NCI-H1694 treated with DMSO at 0.1 percent for 48 hours (cell line): Measurements from ENCODE around the gene ATP2C2.
"Not testable (repeated sequence)": the region's sequence is repeated elsewhere in the genome, so short reads cannot be mapped to it uniquely, and the experiment has no call there.

ENCODE experiments used
- DNase-seq: peaks from one replicate; lab custom pipeline; 2025; lab: John Stamatoyannopoulos, UW

The ATP2C2 gene

DNA sequence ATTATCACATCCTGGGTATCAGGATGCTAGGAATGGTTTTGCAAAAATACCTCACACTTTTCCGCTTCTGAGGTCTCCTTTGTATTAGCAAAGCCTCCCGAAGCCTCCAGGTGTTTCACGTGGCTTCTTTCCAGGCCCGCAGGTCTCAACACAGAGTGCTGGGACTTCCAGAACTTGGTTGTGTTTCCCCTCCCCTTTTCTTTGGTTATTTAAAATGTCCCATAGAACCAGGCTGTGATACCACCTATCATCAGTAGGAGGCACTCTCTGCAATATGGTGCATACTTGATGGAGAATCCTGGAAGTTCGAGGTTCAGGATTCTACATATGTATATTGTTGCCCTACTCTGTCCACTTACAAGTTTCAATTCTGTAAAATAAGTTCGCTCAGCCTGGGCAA is 28.8 kb downstream of the ATP2C2 start:
- no peak for DNase-seq

DNA sequence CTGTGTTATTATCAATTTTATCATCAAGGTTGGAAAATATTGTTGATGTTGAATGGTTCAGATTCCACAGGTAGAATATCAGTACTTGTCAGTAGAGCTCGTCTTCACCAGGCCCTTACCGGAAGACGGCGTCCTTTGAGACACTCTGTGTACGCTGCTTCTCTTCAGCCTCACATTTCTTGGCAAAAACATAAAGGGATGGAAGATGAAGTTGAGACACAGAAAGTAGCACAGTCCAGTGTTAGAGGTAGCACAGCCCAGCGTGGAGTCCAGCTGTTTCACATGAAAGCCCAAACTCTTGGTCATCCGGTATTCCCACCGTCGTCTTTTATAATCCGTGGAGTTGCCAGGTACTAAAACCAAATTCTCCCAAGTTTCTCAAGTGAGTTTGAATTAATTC is 30.4 kb downstream of the ATP2C2 start:
- no peak for DNase-seq

GRCh38 chr16:84399912-84400311 is 31.6 kb downstream of the ATP2C2 start:
- DNase-seq: not testable (repeated sequence)

DNA sequence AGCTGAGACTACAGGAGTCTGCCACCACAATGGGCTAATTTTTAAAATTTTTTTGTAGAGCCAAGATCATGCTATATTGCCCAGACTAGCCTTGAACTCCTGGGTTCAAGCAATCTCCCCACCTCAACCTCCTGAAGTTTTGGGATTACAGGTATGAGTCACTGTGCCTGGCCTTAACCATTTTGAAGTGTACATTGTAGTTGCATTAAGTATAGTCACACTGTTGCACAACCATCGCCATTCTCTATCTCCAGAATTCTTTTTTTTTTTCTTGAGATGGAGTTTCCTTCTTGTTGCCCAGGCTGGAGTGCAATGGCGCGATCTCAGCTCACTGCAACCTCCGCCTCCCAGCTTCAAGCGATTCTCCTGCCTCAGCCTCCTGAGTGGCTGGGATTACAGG is 35.1 kb downstream of the ATP2C2 start:
- not testable (repeated sequence) for DNase-seq

- no peak for DNase-seq
Measured at GRCh38 chr16:84404324-84404723, 36.0 kb downstream of the ATP2C2 start.

DNA sequence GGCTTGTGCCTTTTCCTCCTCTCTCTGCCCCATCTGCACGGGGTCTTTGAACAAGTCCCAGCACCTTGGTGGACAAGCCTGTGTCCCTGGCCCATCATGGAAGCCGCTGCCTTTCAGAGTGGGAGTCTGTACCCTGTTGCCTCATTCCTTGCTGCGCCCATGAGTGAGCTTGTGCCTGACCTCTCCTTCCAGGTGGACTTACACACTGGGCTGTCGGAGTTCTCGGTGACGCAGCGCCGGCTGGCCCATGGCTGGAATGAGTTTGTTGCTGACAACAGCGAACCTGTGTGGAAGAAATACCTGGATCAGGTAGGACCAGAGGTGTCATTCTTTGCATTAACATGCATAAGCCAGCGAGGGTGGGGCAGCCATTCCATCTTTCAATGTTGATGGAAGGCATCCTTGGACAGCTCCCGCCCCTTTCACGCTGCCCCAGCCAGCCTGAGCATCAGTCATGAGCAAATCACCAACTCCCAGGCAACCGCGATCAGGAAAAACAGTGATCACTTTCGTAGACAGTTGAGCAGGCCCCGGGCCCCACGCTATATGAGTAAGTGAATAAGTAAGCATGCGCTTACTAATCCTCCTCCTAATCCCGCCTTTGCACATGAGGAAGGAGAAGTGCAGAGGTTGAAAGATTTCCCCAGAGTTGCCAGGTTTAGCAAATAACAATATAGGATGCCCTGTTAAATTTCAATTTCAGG is 36.8 kb downstream of the ATP2C2 start:
- no peak for DNase-seq

DNA sequence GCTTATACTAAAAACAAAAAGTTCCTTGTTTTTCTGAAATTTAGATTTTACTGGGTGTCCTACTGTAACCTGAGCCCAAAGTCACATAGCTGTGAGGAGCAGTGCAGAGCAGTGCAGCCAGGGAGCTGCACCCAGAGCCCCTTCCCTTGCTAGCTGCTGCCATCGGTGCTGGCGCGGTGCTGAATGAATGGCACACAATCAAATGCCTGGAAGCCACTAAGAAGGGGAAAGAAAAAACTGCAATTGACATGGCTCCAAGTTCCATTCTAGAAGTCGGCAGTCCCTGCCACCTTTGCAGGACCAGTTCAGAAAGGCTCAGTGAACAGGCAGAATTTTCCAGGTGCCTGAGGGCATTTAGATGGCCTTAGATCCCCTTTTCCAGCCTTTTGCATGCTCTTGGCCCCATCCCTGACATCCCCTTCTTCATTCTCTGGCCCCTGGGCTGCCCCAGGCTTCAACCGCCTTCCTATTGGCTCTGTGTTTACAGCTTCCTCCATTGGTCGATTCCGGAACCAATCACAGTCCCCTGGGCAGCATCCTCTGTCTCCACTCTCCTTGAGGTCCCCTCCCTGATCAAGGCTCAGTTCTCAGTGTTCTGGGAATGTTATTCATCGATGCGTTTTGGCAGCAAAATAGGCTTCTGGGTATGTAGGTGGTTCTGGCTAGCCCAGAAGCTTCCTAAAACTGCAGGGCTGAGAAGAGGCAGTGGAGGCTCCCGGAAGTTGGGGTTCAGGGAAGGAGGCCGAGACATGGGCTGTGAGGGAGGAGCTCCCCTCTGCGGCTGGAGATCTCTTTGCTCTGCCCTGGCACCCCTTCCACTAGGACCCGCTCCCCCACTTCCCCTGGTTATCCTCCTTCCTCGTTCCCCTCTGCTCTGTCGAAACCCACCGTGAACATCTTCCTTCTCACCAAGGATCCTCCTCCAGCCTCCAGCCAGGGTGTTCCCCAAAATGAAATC is 37.9 kb downstream of the ATP2C2 start:
- DNase-seq: no peak

DNA sequence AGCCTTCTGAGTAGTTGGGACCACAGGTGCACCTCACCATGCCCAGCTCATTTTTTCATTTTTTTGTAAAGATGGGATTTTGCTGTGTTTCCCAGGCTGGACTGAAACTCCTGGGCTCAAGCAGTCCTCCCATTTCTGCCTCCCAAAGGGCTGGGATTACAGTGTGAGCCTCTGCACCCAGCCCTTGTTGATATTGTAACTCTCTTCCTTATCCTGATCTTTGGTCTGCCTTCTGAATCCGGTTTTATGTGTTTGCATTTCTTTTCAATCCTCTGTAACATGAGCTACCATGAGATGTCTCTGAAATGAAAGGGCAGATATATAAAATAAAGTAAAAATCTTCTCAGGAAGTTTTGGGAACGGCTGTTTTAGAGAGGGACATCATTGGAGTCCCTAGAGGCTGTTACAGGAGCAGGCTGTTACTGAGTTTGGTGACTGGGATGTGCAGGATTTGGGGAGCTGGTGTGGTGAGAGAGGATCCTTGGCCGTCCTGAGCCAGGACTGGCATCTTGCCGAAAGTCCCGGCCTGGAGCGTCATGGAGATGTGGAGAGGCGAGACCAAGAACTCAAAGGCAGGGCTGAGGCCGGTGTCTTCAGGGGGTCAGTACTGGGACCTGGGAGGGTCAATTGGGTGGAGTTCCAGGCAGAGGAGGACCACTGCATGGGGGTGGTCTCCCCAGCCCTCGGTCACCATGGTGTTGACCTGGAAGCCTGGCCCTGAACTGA is 39.4 kb downstream of the ATP2C2 start:
- no peak for DNase-seq

DNA sequence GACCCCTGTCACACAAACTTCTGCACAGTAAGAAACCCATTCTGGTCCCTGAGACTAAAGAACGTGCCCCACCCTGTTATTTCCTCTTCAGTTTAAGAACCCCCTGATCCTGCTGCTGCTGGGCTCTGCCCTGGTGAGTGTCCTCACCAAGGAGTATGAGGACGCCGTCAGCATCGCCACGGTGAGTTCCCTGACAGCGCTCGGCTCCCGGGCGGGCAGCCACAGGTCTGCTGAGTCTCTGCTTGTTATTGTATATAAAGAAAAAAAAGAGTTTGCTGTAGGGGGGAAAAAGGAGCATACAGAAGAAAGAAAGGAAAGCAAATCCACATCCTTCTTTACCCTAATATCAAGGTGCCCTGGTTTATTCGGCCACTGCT is 40.0 kb downstream of the ATP2C2 start:
- DNase-seq: no peak

DNA sequence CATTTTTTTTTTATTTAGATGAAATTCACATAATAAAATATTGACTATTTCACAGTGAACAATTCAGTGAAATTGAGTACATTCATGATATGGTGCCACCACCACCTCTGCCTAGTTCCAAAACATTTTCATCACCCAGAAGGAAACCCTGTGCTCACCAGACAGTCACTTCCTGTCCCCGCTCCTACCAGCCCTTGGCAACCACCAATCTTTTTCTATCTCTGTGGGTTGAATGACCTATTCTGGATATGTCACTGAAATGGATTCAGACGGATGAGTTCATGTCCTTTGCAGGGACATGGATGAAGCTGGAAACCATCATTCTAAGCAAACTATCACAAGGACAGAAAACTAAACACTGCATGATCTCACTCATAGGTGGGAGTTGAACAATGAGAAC is 40.5 kb downstream of the ATP2C2 start:
- DNase-seq: no peak

- DNase-seq: no peak
Measured at GRCh38 chr16:84410361-84411138, 42.2 kb downstream of the ATP2C2 start.

GRCh38 chr16:84411768-84412167 is 43.4 kb downstream of the ATP2C2 start:
- no peak for DNase-seq

GRCh38 chr16:84412262-84412661 is 43.9 kb downstream of the ATP2C2 start:
- no peak for DNase-seq

DNA sequence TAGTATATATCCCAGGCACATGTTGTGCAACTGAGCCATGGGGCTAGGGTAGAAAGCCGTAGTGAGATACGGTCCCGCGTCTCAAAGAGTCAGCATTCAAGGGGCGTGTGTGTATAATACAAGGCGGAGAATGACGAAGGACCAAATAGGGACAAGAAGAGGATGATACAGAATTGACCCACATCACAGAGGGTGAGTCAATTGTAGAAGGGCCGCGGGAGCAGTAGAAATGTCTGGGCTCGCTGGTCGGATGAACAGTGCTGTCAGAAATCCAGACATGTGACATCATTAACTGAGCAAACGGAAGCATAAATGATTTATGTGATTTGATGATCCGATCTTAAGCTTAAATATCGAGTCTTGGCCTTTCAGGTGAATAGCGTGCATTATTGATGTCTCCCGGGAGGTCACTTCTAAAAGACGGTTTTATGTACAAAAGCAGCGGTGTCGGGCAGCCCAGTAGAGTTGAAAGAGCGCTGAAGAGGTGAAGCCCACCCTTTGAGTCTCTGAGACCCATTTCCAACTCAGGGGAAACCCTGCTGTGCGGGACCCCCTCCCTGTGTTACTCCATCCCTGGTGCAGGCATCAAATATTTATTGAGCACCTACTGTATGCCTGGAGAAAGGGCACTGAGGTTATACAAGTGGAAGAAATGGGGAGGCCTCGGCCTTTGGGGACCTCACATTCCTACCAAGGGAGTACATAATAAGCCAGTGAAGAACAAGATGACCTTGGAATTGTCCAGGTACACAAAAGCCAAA is 45.1 kb downstream of the ATP2C2 start:
- no peak for DNase-seq

- DNase-seq: no peak
Measured at GRCh38 chr16:84414789-84415326, 46.5 kb downstream of the ATP2C2 start.

GRCh38 chr16:84416407-84417321 is 48.3 kb downstream of the ATP2C2 start:
- DNase-seq: no peak

DNA sequence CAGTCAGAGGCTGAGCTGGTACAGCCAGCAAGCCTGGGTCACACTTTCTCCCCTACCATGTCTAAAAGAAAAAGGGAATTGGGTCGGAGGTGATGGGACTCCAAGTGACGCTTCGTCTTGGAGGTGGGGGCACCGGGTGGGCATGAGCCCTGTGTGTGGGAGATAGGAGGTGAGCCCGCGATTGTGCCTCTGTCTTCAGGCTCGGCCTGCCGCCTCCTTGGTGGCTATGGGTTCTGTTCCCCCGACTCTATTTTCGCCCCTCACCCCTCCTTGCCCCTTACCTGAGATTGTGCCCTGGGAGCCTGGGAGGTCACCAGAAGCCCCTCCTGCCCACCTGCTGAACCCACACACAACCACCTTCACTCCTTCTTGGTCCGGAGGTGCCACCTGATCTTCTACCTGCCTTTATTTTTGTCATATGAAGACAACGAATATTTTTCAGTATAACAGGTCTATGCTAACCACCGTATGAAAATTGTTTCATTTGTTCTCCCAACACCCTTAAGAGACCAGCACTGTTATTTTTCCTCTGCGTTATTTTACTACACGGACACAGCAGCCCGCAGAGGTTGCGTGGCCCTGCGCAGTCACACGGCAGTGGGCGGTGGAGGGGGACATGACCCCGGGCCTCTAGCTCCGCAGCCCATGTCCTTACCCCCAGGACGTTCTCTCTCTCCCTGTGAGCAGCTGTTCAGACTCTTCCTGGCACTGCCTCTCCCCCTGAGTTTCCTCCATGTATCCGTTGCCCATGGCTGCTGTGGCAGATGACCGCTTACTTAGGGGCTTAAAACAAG is 49.9 kb downstream of the ATP2C2 start:
- DNase-seq: no peak

- no peak for DNase-seq
Measured at GRCh38 chr16:84419730-84420129, 51.4 kb downstream of the ATP2C2 start.

DNA sequence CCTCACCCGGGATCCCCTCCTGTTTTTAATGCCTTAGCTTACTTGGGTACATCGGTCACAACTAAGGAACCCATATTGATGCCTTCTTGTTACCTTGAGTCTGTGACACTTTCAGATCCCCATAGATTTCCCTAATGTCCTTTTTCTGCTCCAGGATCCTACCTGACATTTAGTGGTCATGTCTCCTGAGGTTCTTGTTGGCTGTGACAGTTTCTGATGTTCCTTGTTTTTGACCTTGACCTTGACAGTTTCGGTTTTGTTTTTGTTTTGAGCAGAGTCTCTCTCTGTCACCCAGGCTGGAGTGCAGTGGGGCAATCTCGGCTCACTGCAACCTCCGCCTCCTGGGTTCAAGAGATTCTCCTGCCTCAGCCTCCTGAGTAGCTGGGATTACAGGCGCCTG is 52.2 kb downstream of the ATP2C2 start:
- not testable (repeated sequence) for DNase-seq
